Measurements from ENCODE around the gene TMUB2. TPM values are rescaled to one million over a fixed set of nuclear protein-coding genes. Genes with fewer than 3 reads are reported as not detected.

The TMUB2 gene
- total RNA-seq, 1 donor from 2014 or later = 18.7 TPM

DNA sequence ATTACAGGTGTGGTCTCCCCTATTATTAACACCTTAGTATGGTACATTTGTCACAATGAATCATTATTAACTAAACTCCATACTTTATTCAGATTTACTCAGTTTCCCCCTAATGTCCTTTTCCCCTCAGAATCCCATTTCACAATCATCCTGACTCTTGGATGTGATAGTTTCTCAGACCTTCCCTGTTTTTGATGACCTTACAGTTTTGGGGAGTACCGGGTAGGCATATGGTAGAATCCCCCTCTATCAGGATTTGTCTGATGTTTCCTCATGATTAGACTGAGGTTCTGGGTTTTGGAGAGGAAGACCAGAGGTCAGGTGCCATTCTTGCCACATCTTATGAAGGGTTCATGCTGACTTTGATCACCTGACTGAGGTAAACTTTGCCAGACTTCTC, 22.3 kb upstream of the TMUB2 start:
- H3K27ac Mint-ChIP-seq = no peak overlapping the region
- H3K36me3 Mint-ChIP-seq (ENCODE audit: low read depth) = peaks cover 8% of the 10 kb centered on the region
- no peaks in the 10 kb centered on the region for H3K9me3 Mint-ChIP-seq
- H3K27me3 Mint-ChIP-seq (ENCODE audit: insufficient read depth) = no peaks in the 10 kb centered on the region
- H3K4me1 Mint-ChIP-seq (ENCODE audit: low read depth) = peaks cover 10% of the 10 kb centered on the region
- intact Hi-C loops (cut with micrococcal nuclease) = no loop called here
- H3K4me3 Mint-ChIP-seq = no peak overlapping the region
- DNase-seq (ENCODE audit: low spot score) = no peak

DNA sequence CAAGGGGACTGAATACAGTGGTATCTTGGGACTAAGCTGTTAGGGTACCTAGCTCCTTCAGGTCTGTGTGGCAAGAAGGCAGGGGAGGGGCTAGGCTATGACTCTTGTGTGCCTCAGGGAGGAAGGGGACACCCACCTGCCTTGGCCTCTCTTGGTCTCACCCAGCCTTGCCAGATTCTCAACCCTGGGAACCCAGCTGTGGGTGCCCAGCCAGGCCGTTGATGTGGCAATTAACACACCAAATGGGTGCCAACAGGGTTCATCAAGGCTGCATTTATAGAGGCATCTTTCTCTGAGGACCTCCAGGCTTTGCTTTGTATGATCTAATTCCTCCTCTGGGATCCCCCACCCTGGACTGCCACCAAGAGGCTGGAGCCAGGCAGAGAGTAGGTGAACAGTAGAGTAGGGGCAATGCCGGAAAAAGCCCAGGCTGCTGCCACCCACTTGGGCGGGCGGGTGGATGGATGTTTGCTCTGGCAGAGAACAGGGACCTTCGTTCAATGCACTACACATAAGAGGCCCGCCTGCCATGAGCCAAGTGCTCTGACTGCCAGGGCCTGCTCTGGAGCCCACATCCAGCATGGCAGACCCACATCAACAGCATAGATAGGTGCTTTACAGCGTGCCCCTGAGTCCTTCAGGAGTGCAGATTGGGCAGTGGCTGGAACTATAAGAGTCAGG, 19.5 kb upstream of the TMUB2 start:
- Mint-ChIP-seq H3K9me3 (no peaks in the 10 kb centered on the region), H3K4me3 (no peak overlapping the region), H3K4me1 (ENCODE audit: low read depth) (peaks cover 10% of the 10 kb centered on the region), H3K36me3 (ENCODE audit: low read depth) (peaks cover 4% of the 10 kb centered on the region), H3K27me3 (ENCODE audit: insufficient read depth) (no peaks in the 10 kb centered on the region), H3K27ac (no peak overlapping the region)
- DNase-seq (ENCODE audit: low spot score) = no peak
- intact Hi-C loops (cut with micrococcal nuclease) = no loop called here

DNA sequence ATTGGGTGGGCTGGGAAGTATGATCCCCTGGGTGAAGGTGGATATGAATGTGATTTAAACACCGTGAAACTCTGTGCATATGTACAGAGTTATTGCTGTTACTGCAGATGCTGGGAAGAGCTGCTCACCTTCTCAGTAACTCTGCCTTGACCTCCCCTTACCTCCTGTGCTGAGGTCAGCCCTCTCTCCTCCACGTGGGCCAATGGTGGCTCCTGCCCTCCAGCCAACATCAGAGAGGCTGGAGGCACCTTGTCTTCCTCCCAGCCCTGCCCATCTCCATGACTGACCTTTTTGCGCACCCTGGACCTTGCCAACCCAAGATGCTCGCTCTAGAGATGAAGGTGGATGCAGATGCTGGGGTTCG, 16.7 kb upstream of the TMUB2 start:
- intact Hi-C loops (cut with micrococcal nuclease) = no loop called here
- Mint-ChIP-seq H3K4me3 (no peak overlapping the region), H3K9me3 (no peaks in the 10 kb centered on the region), H3K36me3 (ENCODE audit: low read depth) (no peaks in the 10 kb centered on the region), H3K27me3 (ENCODE audit: insufficient read depth) (no peaks in the 10 kb centered on the region), H3K4me1 (ENCODE audit: low read depth) (peaks cover 10% of the 10 kb centered on the region), H3K27ac (no peak overlapping the region)
- DNase-seq (ENCODE audit: low spot score) = no peak

DNA sequence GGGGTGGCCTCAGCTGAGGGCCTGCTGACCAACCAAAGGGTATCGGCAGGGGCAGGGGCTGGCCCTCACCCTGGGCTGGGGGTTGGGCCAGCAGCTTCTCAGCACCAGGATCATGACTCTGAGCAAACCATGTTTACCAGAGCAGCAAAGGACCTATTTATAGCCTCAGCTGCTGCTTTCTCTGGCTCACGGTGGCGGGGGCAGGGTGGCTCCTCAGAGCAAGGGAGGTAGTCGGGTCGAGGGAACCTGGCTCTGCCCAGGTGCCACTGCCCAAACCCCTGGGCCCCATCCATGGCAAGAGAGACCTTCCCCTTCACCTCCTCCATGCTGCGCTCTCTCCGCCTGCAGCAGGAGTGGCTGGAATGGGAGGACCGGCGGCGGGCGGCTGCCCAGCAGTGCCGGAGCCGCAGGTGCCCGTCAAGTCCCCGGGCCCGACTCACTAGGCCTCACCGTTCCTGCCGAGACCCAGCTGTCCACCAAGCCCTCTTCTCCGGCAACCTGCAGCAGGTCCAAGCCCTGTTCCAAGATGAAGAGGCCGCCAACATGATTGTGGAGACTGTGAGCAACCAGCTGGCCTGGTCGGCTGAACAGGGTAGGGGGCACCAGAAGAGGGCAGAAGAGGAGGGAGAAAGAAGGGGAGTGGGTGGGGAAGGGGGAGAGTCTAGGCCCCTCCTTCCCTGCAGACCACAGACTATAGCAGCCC, 16.1 kb upstream of the TMUB2 start, which contains the start of gene ASB16:
TSS of gene ASB16 (plus strand) at position 206 of the 703 bp plus-strand sequence. CDS start at position 292, 86 bp downstream.
- intact Hi-C loops (cut with micrococcal nuclease) = no loop called here
- Mint-ChIP-seq H3K27me3 (ENCODE audit: insufficient read depth) (no peaks in the 10 kb centered on the region), H3K36me3 (ENCODE audit: low read depth) (peaks cover 3% of the 10 kb centered on the region), H3K27ac (no peak within 1 kb of the TSS), H3K9me3 (no peaks in the 10 kb centered on the region), H3K4me3 (no peak within 1 kb of the TSS), H3K4me1 (ENCODE audit: low read depth) (peaks cover 10% of the 10 kb centered on the region)
- no peak for DNase-seq (ENCODE audit: low spot score)

DNA sequence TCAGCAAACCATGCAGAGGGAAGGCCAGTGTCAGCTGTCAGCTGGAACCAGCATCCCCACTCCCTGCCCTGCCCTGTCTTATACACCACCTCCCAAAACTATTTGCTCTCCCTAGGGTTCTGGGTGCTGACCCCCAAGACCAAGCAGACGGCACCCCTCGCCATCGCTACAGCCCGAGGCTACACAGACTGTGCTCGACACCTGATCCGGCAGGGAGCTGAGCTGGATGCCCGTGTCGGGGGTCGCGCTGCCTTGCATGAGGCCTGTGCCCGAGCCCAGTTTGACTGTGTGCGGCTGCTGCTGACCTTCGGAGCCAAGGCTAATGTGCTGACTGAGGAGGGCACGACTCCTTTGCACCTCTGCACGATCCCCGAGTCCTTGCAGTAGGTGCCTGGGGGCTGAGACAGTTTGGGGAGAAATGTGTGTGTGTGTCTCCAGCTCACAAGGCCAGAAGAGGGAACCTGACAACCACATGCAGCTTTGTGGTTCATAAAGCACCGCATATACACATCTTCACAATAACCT, 14.8 kb upstream of the TMUB2 start:
- Mint-ChIP-seq H3K9me3 (no peaks in the 10 kb centered on the region), H3K36me3 (ENCODE audit: low read depth) (peaks cover 8% of the 10 kb centered on the region), H3K27ac (no peak overlapping the region), H3K4me3 (no peak overlapping the region), H3K4me1 (ENCODE audit: low read depth) (peaks cover 10% of the 10 kb centered on the region), H3K27me3 (ENCODE audit: insufficient read depth) (no peaks in the 10 kb centered on the region)
- DNase-seq (ENCODE audit: low spot score) = no peak
- intact Hi-C loops (cut with micrococcal nuclease) = no loop called here

DNA sequence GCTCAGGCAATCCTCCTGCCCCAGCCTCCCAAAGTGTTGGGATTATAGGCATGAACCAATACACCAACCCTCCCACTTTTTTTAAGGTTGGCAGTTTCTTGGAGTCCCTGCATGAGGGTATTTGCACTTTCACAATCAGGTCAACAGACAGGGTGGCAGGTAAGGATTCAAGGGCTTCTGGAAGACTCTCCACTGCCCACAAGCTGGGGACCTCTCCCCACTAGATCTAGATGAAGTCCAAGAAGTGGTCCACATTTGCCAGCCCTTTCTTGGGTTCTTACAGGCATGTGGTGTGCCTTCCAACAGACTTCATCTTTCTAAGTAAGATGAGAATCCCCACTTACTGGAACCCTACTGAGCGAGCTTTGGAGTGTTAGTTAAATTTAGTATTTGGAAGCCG, 12.3 kb upstream of the TMUB2 start:
- Mint-ChIP-seq H3K9me3 (no peaks in the 10 kb centered on the region), H3K4me1 (ENCODE audit: low read depth) (no peaks in the 10 kb centered on the region), H3K27ac (no peak overlapping the region)

DNA sequence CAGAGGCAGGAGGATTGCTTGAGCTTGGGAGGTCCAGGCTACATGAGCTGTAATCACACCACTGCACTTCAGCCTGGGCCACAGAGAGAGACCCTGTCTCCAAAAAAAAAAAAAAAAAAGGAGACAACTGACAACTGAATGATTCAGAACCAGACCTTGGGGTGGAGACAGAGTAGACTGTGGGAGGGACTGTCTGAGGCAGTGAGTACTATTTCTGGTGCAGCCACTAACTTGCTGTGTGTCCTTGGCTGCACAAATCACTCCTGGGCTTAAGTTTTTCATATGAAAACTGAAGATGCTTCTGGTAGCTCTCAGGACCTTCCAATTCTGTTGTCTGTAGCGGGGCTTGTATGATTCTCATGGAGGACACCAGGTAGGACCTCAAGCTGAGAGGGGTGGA, 10.5 kb upstream of the TMUB2 start:
- intact Hi-C loops (cut with micrococcal nuclease) = no loop called here
- Mint-ChIP-seq H3K27ac (no peak overlapping the region), H3K9me3 (no peaks in the 10 kb centered on the region), H3K4me3 (no peak overlapping the region), H3K4me1 (ENCODE audit: low read depth) (no peaks in the 10 kb centered on the region), H3K27me3 (ENCODE audit: insufficient read depth) (no peaks in the 10 kb centered on the region), H3K36me3 (ENCODE audit: low read depth) (peaks cover 13% of the 10 kb centered on the region)
- no peak for DNase-seq (ENCODE audit: low spot score)

More for the DNA sequence above, 12.3 kb upstream of the TMUB2 start:
- DNase-seq (ENCODE audit: low spot score) = no peak
- Mint-ChIP-seq H3K4me3 (no peak overlapping the region), H3K36me3 (ENCODE audit: low read depth) (peaks cover 13% of the 10 kb centered on the region), H3K27me3 (ENCODE audit: insufficient read depth) (no peaks in the 10 kb centered on the region)
- intact Hi-C loops (cut with micrococcal nuclease) = no loop called here

DNA sequence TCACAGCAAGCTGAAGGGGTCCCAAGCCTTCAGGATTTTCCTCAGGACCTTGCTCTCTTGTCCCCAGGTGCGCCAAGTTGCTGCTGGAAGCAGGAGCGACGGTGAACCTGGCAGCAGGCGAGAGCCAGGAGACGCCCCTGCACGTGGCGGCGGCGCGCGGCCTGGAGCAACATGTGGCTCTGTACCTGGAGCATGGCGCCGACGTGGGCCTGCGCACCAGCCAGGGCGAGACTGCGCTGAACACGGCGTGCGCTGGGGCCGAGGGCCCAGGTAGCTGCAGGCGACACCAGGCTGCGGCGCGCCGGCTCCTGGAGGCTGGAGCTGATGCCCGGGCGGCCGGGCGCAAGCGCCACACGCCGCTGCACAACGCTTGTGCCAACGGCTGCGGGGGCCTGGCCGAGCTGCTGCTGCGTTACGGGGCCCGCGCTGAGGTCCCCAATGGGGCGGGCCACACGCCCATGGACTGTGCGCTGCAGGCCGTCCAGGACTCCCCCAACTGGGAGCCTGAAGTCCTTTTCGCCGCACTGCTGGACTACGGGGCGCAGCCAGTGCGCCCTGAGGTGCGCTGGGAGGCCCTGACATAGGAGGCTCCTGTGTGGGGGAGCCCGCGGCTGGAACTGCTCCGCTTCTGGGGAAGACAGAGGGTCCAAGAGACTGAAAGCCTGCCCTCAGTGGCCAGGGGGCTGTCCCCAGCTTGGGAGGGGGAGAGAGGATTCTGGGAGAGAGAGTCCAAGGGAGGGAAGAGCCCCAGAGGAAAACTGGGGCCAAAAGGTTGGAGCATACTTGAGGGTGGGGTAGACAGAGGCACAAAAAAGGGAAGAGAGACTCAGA, 9.9 kb upstream of the TMUB2 start:
- no peaks in the 10 kb centered on the region for H3K9me3 Mint-ChIP-seq
- H3K27ac Mint-ChIP-seq = no peak overlapping the region
- H3K36me3 Mint-ChIP-seq (ENCODE audit: low read depth) = peaks cover 16% of the 10 kb centered on the region
- H3K27me3 Mint-ChIP-seq (ENCODE audit: insufficient read depth) = no peaks in the 10 kb centered on the region
- no peaks in the 10 kb centered on the region for H3K4me1 Mint-ChIP-seq (ENCODE audit: low read depth)
- DNase-seq (ENCODE audit: low spot score) = no peak
- no peak overlapping the region for H3K4me3 Mint-ChIP-seq
- intact Hi-C loops (cut with micrococcal nuclease) = no loop called here

DNA sequence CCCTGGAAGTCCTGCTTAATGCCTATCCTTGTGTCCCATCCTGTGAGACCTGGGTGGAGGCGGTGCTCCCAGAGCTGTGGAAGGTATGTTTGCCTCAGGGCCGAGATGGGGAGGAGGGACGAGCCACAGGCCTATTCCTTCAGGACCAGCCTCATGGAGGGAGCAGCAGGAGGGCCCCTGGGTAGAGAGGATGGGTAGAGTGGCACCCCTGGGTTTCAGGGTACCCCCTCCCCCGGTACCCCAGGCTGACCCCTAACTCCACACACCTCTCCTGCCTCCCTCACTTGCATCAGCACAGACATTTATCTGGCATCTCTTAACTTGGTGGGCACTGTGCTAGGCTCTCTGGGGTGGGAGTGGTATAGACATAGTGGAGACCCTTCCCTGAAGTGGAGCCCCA, 9.1 kb upstream of the TMUB2 start:
- intact Hi-C loops (cut with micrococcal nuclease) = no loop called here
- H3K27me3 Mint-ChIP-seq (ENCODE audit: insufficient read depth) = no peaks in the 10 kb centered on the region
- H3K27ac Mint-ChIP-seq = no peak overlapping the region
- no peak for DNase-seq (ENCODE audit: low spot score)
- no peak overlapping the region for H3K4me3 Mint-ChIP-seq
- H3K9me3 Mint-ChIP-seq = no peaks in the 10 kb centered on the region
- no peaks in the 10 kb centered on the region for H3K4me1 Mint-ChIP-seq (ENCODE audit: low read depth)
- peaks cover 20% of the 10 kb centered on the region for H3K36me3 Mint-ChIP-seq (ENCODE audit: low read depth)

DNA sequence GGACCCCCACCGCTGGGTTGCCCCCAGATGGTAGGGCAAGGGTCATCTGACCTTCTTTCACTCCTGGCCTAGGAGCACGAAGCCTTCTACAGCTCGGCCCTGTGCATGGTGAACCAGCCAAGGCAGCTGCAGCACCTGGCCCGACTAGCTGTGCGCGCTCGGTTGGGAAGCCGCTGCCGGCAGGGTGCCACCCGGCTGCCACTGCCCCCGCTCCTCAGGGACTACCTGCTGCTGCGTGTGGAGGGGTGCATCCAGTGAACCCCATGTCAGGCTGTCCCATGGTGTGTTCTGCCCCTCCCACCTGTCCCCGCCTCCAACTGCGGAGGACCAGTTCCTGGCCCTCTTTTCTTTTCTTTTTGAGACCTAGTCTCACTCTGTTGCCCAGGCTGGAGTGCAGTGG, 8.6 kb upstream of the TMUB2 start:
- Mint-ChIP-seq H3K36me3 (ENCODE audit: low read depth) (peaks cover 20% of the 10 kb centered on the region), H3K27ac (no peak overlapping the region), H3K27me3 (ENCODE audit: insufficient read depth) (no peaks in the 10 kb centered on the region), H3K4me1 (ENCODE audit: low read depth) (no peaks in the 10 kb centered on the region), H3K9me3 (no peaks in the 10 kb centered on the region), H3K4me3 (no peak overlapping the region)
- intact Hi-C loops (cut with micrococcal nuclease) = no loop called here
- no peak for DNase-seq (ENCODE audit: low spot score)

DNA sequence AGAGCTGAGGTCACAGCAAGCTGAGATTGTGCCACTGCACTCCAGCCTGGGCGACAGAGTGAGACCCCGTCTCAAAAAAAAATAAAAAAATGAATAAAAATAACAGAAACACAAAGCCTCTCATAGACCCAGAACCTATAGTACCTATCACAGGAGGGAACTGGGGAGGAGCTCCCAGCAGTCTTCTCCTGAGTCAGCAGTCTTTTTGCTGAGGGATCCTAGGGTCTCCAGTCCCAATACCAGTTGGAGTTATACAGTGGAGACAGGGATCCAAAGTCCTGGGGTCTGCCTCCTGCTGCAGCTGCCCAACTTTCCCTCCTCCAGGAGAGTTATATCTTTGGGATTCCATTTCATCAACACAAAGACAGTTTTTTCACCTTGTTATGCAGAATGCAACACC, 3.7 kb upstream of the TMUB2 start:
- Mint-ChIP-seq H3K27ac (no peak overlapping the region), H3K9me3 (no peaks in the 10 kb centered on the region), H3K36me3 (ENCODE audit: low read depth) (peaks cover 21% of the 10 kb centered on the region), H3K27me3 (ENCODE audit: insufficient read depth) (no peaks in the 10 kb centered on the region), H3K4me1 (ENCODE audit: low read depth) (peaks cover 25% of the 10 kb centered on the region), H3K4me3 (no peak overlapping the region)
- intact Hi-C loops (cut with micrococcal nuclease) = no loop called here
- no peak for DNase-seq (ENCODE audit: low spot score)

DNA sequence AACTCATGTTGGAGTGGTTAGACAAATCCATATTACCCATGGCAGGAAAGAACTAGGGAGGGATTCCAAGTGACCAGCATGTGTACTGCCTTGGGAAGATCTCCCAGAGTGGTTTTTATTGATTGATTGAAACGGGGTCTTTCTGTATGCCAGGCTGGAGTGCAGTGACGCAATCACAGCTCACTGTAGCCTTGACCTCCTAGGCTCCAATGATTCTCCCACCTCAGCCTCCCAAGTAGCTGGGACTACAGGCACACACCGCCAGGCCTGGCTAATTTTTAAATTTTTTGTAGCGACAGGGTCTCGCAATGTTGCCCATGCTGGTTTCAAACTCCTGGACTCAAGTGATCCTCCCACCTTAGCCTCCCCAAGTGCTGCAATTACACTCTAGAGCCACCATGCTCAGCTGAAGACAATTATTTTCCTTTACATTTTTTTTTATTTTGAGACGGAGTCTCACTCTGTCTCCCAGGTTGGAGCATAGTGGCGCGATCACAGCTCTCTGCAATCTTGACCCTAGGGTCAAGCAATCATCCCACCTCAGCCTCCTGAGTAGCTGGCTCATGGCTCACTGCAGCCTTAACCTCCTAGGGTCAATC, 2.5 kb upstream of the TMUB2 start:
- Mint-ChIP-seq H3K4me1 (ENCODE audit: low read depth) (peaks cover 31% of the 10 kb centered on the region), H3K27ac (no peak overlapping the region), H3K9me3 (no peaks in the 10 kb centered on the region), H3K4me3 (peak overlapping the region; percentile 7), H3K36me3 (ENCODE audit: low read depth) (peaks cover 18% of the 10 kb centered on the region), H3K27me3 (ENCODE audit: insufficient read depth) (no peaks in the 10 kb centered on the region)
- intact Hi-C loops (cut with micrococcal nuclease) = no loop called here
- DNase-seq (ENCODE audit: low spot score) = no peak
